NCI-H524 (cell line): ENCODE measurements around the gene CFAP299.

ENCODE experiments used
- DNase-seq, 2 experiments: peaks; one replicate each; lab custom pipeline; 2025; lab: John Stamatoyannopoulos, UW

The CFAP299 gene

GRCh38 chr4:80839281-80839680, 503.8 kb downstream of the CFAP299 start:
- no peak for DNase-seq

DNA sequence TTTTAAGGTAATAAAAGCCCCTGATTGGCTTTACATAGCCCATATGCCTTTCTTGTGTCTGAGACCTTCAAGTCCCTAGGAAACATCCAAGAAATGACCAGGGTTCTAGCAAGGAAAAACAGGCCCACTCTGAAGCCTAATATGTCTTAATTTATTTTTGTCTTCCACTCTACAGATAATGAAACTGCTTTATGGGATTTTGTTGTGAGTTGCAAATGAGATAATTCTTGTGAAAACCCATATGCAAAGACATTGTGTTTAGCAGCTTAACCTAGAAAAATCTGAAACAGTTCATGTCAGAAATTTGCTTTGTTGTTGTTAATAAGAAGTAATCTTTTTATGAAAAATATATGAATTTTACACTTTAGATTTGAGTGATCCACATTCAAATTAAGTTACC, 504.3 kb downstream of the CFAP299 start:
- no peak for DNase-seq

- no peak for DNase-seq
These were observed 504.9 kb downstream of the CFAP299 start for GRCh38 chr4:80840396-80840795.

- no peak for DNase-seq
These were observed 506.2 kb downstream of the CFAP299 start for GRCh38 chr4:80841587-80842281.

DNA sequence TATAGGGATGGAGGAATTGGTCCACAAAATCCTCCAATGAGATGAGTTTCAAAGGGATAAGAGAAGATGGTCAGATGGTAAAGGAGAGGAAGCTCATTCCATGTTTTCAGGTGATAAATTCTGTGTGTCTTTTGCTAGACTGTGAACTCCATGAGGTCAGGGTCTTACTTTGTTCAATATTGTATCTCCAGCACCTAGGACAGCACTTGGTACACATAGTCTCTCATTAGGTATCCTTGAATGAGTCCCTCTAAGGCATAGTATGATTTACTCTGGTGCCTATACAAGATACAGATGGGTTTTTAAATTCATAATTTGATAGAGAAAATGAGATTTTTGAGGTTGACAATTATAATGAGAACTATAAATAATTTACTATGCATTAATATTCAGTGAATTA, 510.7 kb downstream of the CFAP299 start:
- no peak for DNase-seq

DNA sequence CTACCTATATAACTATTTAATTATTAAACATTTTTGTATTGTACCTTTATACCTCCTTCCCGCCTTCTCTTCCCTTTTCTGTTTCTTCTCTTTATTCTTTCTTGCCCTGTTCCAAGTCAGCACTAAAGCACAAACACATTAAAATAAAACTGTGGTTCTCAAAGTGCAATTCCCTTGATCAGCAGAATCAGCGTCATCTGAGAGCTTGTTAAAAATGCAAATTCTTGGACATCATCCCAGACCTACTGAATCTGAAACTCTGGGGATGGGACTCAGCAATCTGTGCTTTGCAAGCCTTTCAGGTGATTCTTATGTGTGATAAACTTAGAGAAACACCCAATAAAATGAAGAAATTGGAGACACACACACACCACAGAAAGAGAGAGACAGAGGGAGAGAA, 516.5 kb downstream of the CFAP299 start:
- no peak for DNase-seq

DNA sequence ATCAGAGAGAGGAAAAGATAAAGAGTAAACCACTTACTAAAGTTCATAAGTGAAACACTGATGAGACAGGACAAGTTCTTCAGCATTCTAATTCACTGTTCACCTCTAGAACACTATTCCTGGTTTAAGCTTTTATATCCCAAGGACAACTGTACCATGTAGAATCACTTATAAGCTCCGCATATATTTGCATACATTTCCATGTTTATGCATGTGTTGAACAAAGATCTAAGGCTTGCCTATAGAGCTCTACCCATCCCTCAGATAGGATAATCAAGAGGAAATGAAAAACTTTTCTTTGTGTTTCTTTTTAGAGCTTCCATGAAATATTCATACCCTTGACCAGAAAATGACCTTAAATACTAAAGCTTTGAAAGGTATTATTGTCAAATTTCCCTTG, 538.0 kb downstream of the CFAP299 start:
- no peak for DNase-seq

- DNase-seq: no peak
These were observed 539.4 kb downstream of the CFAP299 start for GRCh38 chr4:80874979-80875378.

- DNase-seq: no peak
These were observed 540.1 kb downstream of the CFAP299 start for GRCh38 chr4:80875642-80876041.

GRCh38 chr4:80876810-80877209, 541.3 kb downstream of the CFAP299 start:
- DNase-seq: no peak

DNA sequence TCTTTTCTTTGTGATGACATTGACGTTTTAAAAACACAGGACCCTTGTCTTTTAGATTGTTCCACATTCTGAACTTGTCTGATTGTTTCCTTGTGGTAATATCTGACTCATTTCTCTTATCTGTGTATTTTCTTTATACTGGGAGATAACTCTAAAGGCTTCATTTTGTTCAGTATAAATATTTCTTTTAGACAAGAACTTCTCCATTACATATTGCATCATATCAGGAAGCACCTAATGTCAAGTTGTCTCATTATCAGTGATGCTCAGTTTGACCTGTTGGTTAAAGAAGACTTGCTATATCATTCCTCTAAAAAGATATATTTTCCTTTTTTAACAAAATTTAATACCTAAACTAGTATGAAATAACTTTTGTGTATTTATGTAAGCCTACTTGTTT, 542.7 kb downstream of the CFAP299 start:
- DNase-seq: no peak

GRCh38 chr4:80897537-80898303, 562.2 kb downstream of the CFAP299 start:
- DNase-seq: no peak

- no peak for DNase-seq
These were observed 565.4 kb downstream of the CFAP299 start for GRCh38 chr4:80900908-80901307.

- no peak for DNase-seq
These were observed 567.5 kb downstream of the CFAP299 start for GRCh38 chr4:80903020-80903419.

DNA sequence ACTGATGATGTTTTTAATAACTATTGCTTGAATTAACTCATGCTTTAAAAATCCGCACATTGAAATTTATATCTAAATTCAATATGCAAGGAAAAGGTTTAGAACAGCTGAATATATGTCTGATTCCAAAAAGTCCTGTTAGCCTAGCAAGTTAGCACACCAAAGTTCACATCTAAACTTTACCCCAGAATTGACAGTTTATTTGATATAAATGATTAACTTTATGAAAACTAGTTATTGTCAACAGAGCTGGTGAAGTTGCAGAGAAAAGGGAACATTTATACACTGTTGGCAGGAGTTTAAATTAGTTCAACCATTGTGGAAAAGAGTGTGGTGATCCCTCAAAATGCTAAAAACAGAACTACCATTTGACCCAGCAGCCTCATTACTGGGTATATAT, 574.4 kb downstream of the CFAP299 start:
- no peak for DNase-seq

DNA sequence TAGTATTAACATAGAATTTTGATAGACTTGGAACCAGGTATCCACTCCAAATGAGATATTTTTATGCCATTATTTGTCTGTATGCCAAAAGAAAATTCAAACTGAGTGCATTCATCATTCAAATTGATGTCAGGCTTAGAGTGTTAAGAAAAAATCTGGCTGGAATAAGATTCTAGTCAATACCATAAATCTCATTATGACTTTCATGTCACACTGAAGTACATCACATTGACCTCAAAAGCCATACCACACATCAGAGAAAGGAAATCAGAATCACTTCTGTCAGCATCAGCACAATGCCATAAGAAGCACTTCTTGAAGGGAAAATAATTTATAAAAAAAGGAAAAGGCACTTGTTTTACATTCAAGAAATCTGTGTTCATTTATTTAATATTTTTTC, 575.9 kb downstream of the CFAP299 start:
- DNase-seq: no peak

- no peak for DNase-seq
These were observed 576.8 kb downstream of the CFAP299 start for GRCh38 chr4:80912350-80912749.

DNA sequence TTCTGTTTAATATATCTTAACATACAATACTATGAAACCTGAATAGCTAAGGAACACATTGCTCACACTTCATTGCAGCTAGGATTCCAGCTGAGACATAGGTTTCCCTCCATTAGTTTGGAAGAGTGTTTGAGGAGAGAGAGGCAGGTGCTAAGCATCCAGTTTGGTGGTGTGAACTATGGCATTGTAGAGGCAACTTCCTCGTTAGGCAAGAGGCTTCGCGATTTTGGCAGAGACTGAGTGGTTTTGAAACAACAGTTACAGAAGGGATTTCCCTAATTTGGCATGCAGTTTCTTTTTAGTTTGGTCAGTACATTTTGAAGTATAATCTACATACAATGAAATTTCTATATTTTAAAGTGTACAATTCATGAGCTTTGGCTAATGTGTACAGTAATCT, 577.9 kb downstream of the CFAP299 start:
- DNase-seq: no peak

DNA sequence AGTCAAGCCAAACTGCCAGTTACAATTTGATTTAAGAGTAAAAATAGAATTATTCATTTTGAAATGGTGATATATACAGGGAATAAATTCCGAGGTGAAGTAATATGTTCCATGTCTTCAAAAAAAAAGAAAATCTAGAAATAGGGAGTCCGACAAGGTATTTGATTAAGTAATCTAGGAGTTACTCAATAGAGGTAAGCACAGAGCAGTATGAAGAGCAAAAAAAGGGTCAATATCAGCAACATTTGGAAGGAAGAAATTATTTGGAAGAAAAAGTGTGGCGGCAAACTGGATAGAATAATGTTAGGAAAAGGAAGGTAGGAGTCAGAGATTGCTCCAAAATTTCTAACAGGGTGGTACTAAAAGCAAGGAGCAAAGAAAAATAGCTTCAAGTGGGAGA, 581.2 kb downstream of the CFAP299 start:
- DNase-seq: no peak

DNA sequence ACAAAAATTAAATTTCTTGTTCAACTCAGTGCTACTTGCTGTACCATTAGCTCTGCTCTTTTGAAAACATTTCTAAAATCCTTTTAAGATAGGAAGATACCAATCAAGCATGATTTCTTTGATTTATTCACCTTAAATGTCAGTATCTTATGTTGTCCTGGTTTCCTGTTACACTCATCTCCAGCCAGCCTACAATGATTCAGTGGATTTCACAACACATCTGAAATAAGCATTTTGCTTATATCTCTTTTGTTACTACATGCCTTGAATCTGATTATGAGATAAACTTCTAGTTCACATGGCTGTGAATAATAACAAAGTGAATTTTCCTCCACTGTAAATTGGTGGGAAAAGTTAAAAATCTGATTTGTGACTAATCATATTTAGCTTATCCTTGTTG, 582.5 kb downstream of the CFAP299 start:
- no peak for DNase-seq

DNA sequence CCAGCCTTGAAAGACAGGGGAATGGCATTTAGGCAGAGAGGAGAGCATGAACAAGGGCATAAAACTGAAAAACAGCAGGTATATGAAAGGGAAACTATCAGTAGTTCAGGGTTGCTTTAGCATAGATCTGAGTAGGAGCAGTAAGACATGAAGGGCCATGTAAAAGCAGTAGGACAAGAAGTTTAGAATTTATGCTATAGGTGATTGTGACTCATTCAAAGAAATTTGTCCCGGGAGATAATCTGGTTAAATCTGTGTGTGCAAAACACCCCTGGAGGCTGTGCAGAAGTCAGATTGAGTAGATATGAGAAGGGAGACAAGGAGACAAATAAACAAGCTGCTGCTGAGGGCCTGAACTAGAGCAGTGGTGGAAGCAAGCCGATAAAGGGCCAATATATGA, 585.9 kb downstream of the CFAP299 start:
- no peak for DNase-seq

- no peak for DNase-seq
These were observed 587.4 kb downstream of the CFAP299 start for GRCh38 chr4:80922941-80923340.

- DNase-seq: no peak
These were observed 589.8 kb downstream of the CFAP299 start for GRCh38 chr4:80925293-80925692.

- DNase-seq: no peak
These were observed 590.9 kb downstream of the CFAP299 start for GRCh38 chr4:80926446-80926845.
